Pulmonary artery endothelial cell (primary cell): ENCODE results near the gene UMPS. TPM values are rescaled to one million over a fixed set of nuclear protein-coding genes. Genes with fewer than 3 reads are reported as not detected.

Source experiments
- DNase-seq: peaks from one replicate; pipeline ENCODE4 v3.0.0-alpha.2; 2011; ENCODE audit warnings: low read depth, low spot score
- total RNA-seq: library from RNA; depleted of rRNA; stranded (reverse); fragments of >200 nt; gene quantifications from 2 replicates; pipeline ENCODE4 v1.2.3, GENCODE V29; 2014

Gene UMPS
- total RNA-seq, 1 donor from 2014 or later, result 37.3 TPM

GRCh38 chr3:124763206-124763605 is 33.0 kb downstream of the UMPS start:
- DNase-seq, result no peak

DNA sequence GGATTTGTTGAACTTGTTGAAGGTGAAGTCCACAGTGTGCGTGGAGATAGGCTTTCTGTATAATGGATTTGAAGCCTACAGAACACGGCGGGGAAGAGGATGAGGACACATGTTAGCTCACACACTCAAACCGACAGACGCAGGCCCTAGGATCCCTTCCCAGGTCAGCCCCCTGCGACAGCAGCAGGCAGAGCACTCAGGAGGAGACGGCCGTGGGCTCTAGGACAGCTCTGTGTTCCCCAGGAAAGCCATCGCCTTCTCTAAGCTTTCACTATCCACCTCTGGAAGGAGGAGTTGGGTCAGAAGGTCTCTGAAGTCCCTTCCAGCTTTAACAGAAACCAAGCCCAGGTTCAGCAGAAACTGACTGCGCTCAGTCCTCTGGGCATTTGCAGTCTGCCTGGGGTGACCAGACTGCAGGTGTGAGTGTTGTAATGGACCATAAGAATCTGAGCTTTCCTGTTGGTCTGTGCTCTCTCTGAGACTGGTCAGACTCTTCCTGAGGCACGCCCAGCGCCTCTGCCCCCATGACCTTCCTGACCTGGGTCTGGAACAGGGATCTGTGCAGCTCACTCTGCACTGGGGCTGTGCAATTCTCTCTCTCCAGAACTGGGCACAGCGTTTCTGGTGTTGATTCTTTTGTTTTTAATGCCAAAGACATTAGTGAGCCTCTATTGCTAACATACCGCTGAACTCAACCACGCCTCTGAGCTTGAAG is 33.5 kb downstream of the UMPS start:
- DNase-seq, result no peak

DNA sequence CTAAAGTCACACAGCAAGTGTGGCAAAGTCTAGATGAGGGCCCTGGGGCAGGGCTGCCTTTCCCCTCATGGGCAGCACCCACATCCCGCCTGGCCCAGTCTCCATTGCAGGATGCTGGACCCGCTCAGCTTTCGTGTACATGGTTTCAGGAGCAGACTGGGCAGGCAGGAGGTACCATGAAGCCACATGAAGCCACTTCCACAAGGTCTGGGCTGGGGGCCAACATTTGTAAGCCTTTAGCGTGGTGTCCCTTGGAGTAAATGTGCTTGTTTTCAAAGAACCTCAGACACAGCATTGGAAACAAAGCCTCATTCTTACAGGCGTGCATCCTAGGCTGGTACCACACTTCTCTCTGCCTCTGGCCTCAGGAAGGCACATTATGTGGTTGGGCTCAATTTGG is 34.5 kb downstream of the UMPS start:
- no peak for DNase-seq

GRCh38 chr3:124765197-124765840 is 35.1 kb downstream of the UMPS start:
- no peak for DNase-seq

DNA sequence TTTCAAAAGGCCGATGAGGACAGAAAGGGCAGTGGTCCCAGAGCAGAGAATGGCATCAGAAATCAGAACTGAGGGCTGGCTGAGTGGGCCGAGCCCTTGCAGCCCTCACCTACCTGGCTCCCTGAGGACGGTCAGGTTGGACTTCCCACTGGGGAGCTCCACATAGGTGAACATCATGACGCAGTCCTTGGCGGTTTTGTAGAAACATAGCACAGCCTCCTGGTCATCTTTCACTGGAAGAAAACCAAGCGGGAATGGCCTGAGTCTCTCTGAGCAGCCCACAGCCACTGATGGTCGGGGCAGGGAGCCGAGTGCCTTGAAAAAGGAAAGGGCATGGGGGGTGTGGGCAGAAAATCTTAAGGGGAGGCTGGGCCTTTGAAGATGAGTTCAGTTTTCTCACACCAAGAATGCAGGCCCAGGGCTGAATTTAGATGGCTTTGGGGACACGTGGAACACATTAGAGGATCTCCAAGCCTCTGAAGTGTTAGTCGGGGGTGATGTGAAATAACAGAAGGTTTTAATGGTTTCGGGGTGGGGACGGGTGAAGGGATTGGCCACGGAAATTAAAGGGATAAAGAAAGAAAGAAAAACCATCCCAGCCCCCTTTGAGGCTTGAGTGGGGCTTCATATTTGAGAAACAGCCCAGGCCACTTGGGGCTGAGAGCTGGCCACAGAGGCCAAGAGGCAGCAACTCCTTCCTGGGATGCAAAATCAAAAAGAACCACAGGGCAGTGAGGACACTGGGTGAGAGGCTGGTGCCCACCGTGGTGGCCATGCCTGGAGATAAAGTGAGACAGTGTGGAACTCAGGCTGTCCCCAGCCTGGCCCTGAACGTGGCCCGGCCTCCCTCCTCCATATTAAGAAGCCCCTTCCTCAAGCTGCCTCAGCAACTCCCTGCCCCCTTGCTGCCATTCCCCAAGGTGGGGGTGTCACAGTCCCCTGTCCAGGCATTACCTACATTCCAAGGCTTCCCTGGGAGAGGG is 36.2 kb downstream of the UMPS start:
- no peak for DNase-seq

- no peak for DNase-seq
These were observed 37.0 kb downstream of the UMPS start for GRCh38 chr3:124767264-124767663.

DNA sequence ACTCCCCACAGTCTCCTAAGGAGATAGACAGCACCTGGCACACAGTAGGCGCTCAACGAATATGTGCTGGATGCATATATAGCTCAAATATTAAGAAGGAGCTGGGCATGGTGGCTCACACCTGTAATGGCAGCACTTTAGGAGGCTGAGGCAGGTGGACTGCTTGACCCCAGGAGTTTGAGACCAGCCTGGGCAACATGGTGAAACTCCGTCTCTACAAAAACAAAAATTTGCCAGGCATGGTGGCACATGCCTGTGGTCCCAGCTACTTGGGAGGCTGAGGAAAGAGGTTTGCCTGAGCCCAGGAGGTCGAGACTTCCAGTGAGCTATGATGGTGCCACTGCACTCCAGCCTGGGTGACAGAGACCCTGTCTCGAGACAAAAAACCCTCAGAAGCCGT is 37.4 kb downstream of the UMPS start:
- DNase-seq, result no peak

- no peak for DNase-seq
These were observed 38.6 kb downstream of the UMPS start for GRCh38 chr3:124768812-124769211.

DNA sequence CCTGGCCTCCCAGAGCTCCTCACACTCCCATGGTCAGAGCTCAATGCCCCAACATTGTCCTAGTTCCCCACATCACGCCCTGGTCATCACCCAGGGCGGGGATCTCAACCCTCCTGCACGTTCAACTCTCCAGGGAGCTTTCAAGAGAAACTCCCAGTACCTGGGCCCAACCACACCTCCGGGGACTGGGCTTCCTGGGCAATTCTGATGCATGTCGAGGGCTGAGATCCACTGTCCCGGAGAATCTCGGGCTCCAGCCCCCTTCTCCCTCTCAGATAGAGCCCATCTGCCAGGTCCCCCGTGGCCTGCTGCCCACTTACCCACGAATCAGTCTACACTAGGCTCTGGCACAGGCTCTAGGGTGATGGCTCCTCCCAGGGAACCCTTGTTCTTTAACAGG is 39.2 kb downstream of the UMPS start:
- no peak for DNase-seq

GRCh38 chr3:124770336-124771082 is 40.3 kb downstream of the UMPS start:
- no peak for DNase-seq

- DNase-seq, result no peak
These were observed 40.8 kb downstream of the UMPS start for GRCh38 chr3:124771083-124771445.

- DNase-seq, result peak; percentile 96
These were observed 42.0 kb downstream of the UMPS start for GRCh38 chr3:124772081-124772831.

GRCh38 chr3:124773351-124774326 is 43.4 kb downstream of the UMPS start:
- no peak for DNase-seq

DNA sequence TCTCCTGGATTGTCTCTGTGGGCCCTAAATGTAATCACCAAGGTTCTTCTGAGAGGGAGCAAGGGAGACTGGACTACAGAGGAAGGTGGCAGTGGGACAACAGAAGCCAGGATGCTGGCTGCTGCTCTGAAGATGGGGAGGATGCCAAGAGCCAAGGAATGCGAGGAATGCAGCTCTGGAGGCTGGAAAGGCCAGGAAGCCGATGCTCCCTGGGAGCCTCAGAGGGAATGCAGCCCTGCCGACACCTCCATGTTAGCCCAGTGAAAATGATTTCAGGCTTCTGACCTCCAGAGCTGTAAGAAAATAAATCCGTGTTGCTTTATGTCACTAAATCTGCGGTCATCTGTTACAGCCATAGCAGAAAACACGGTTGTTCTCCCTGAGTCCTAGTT is 44.1 kb downstream of the UMPS start:
- peak; percentile 66 for DNase-seq

- no peak for DNase-seq
These were observed 44.7 kb downstream of the UMPS start for GRCh38 chr3:124774841-124775402.

GRCh38 chr3:124775877-124776276 is 45.6 kb downstream of the UMPS start:
- no peak for DNase-seq

DNA sequence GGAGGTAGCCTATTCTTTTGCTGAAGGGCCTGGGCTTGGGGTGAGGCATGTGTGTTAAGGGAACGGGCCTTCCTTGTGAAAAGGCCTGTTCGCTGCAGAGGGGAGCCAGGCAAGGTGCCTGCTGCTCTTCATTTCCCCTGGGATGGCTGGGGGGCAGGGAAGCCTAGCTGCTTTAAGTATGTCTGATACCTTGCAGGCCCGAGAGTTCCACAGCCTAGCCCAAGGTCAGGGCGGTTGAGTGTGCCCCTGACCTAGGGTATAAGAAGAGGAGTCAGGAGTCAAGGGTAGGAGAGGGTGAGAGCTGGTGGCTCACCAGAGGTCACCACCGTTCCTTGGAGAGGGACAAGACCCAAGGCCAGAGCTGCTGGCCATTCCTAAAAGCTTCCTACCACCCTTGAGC is 46.6 kb downstream of the UMPS start:
- DNase-seq, result no peak

GRCh38 chr3:124777762-124778470 is 47.7 kb downstream of the UMPS start:
- no peak for DNase-seq

- no peak for DNase-seq
These were observed 48.9 kb downstream of the UMPS start for GRCh38 chr3:124779116-124779515.
